NCI-H2196 (cell line): ENCODE measurements around the gene PLXNB2.
"Not testable (repeated sequence)": the region's sequence is repeated elsewhere in the genome, so short reads cannot be mapped to it uniquely, and the experiment has no call there.

Experiments used
- DNase-seq: peaks from one replicate; lab custom pipeline; 2025; ENCODE audit not compliant: unreplicated experiment; lab: John Stamatoyannopoulos, UW

Gene PLXNB2

GRCh38 chr22:50326225-50326955 lies 18.9 kb upstream of the PLXNB2 start:
- no peak for DNase-seq

GRCh38 chr22:50325444-50326224 lies 18.2 kb upstream of the PLXNB2 start:
- DNase-seq, result no peak

- no peak for DNase-seq
Measured at GRCh38 chr22:50323900-50324299, 16.5 kb upstream of the PLXNB2 start.

GRCh38 chr22:50322382-50323104 lies 15.1 kb upstream of the PLXNB2 start:
- DNase-seq, result not testable (repeated sequence)

GRCh38 chr22:50320671-50321325 lies 13.4 kb upstream of the PLXNB2 start:
- DNase-seq, result no peak

GRCh38 chr22:50320116-50320515 lies 12.7 kb upstream of the PLXNB2 start:
- no peak for DNase-seq

- no peak for DNase-seq
Measured at GRCh38 chr22:50319503-50319951, 12.1 kb upstream of the PLXNB2 start.

GRCh38 chr22:50318698-50319411 lies 11.4 kb upstream of the PLXNB2 start:
- no peak for DNase-seq

GRCh38 chr22:50318356-50318697 lies 10.9 kb upstream of the PLXNB2 start:
- DNase-seq, result no peak

- no peak for DNase-seq
Measured at GRCh38 chr22:50317674-50318073, 10.2 kb upstream of the PLXNB2 start.

- DNase-seq, result no peak
Measured at GRCh38 chr22:50317178-50317577, 9.7 kb upstream of the PLXNB2 start.

- DNase-seq, result no peak
Measured at GRCh38 chr22:50316114-50317065, 8.9 kb upstream of the PLXNB2 start.

- DNase-seq, result no peak
Measured at GRCh38 chr22:50315289-50316113, 8.1 kb upstream of the PLXNB2 start.

- DNase-seq, result no peak
Measured at GRCh38 chr22:50314455-50315288, 7.2 kb upstream of the PLXNB2 start.

- DNase-seq, result no peak
Measured at GRCh38 chr22:50314081-50314454, 6.6 kb upstream of the PLXNB2 start.

- DNase-seq, result no peak
Measured at GRCh38 chr22:50313600-50313999, 6.2 kb upstream of the PLXNB2 start.

- no peak for DNase-seq
Measured at GRCh38 chr22:50313021-50313420, 5.6 kb upstream of the PLXNB2 start.

- no peak for DNase-seq
Measured at GRCh38 chr22:50312371-50312770, 4.9 kb upstream of the PLXNB2 start.
